Kidney capillary endothelial cell (primary cell): ENCODE results near the gene P2RX5.
"Not testable (repeated sequence)": the region's sequence is repeated elsewhere in the genome, so short reads cannot be mapped to it uniquely, and the experiment has no call there.

Experiments
- DNase-seq: peaks from one replicate; pipeline ENCODE4 v3.0.0-alpha.2; 2018; ENCODE audit warnings: low spot score

Gene P2RX5

DNA sequence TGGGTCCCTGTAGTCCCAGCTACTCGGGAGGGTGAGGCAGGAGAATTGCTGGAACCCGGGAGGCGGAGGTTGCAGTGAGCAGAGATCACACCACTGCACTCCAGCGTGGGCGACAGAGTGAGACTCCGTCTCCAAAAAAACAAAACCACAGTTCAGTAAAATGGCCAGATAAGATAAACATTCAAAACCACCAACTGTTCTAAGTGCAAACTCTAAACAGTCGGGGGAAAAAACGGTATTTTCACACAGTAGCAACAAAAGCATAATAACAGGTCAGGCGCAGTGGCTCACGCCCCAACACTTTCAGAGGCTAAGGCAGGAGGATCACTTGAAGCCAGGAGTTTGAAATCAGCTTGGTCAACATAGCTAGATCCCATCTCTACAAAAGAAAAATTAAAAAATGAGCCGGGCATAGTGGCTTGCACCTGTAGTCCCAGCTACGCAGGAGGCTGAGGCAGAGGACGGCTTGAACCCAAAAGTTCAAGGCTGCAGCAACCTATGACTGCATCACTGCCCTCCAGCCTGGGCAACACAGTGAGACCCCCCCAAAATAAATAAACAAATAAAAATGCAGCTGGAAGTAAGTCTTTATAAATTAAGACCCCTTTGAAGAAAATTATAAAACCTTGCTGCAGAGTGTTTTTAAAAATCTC, 17.0 kb upstream of the P2RX5 start:
- DNase-seq: no peak

DNA sequence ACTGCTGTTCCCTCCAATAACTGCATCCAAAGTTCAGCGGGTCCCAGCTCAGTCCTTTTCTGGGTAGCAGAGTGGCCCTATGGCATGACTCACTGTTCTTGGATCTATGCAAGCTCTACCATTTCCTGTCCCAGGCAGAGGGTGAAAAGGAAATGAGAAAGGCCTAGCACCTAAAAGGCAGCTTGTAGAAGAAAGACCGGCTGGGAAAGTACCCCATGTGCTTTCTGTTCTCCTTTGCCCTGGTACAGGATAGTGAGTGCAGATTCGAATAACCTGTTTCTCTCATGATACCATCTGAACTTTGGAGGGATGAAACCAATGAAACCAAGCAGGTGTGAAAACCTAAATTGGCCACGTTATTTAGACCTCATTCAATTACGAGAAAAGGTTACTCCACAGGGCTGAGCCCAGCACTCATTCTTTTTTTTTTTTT, 15.0 kb upstream of the P2RX5 start:
- peak; percentile 50 for DNase-seq

DNA sequence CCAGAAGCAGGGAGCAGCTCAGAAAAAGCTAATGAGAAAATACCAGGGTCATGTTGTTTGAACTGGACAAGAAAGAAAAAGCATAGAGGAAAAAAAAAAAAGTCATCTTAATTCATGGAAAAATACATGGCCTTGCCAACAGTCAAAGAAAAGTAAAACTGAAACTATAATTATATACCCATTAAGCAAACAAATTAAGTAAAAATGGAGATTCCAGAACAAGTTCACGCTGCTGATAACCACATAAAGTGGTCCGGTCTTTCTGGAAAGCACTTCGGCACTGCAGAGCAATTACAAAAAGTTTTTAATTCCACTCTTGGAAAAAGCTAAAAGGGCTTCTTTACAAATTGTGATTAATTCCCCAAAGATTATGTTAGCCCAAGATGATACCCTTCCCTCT, 12.4 kb upstream of the P2RX5 start:
- no peak for DNase-seq

DNA sequence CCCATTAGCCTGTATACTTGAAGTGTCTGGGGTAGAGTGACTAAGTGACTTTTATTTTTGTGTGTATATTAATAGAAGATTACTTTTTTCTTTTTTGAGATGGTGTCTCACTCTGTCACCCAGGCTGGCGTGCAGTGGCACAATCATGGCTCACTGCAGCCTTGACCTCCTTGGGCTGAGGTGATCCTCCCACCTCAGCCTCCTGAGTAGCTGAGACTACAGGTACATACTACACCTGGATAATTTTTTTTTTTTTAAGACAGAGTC, 9.7 kb upstream of the P2RX5 start:
- not testable (repeated sequence) for DNase-seq

DNA sequence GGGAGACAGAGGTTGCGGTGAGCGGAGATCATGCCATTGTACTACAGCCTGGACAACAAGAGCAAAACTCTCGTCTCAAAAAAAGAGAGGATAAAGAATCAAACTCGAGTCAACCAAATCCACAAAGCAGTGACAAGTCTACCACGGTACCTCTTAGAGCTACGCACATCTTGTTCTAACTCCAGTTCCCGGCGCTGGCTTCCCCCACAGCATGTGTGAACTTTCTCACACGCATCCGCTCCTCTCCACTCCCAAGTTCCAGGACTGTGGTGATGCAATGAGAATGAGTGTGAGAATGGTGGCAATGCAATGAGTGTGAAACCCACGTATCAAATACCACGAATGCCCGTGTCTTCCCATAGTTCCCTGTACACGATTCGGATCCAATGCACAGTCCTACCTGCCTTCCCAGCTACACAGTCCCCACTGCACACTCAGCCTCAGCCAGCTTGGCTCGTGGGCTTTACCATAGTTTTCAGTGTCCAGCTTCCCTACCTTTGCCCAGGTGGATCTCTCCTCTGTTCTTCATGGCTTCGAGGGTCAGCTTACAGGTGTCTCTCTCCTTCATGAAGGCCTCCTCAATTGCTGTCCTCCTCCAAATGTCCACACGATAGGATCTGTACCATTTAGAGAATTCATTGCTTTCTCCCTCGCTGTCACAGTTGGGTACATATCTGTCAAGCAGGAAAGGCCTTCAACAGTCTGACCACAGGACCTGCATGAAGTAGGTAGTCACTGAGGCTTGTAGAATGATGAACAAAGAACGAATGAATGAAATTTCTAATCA, 9.2 kb upstream of the P2RX5 start:
- DNase-seq: no peak

DNA sequence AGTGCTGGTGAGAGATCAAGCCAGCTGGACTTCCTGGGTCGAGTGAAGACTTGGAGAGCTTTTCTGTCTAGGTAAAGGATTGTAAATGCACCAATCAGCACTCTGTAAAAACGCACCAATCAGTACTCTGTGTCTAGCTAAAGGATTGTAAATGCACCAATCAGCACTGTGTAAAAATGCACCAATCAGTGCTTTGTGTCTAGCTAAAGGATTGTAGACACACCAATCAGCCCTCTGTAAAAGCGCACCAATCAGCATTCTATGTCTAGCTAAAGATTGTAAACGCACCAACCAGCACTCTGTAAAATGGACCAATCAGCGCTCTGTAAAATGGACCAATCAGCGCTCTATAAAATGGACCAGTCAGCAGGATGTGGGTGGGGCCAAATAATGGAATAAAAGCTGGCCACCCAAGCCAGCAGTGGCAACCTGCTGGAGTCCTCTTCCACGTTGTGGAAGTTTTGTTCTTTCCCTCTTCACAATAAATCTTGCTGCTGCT, 6.1 kb upstream of the P2RX5 start:
- DNase-seq: not testable (repeated sequence)

DNA sequence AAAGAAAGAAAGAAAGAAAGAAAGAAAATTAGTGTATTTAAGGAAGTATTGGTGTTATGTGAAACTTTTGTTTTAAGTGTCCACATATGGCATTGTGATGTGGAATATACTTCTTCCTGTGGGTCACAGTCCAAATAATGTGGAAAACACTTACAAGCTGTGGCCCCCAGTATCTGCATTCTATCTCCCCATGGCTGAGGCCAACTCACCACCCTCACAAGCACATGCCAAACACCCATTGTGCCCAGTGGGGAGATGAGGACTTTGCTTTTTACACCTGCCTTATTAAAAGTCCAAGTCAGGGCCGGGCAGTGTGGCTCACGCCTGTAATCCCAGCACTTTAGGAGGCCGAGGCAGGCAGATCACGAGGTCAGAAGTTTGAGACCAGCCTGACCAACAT, 4.0 kb upstream of the P2RX5 start:
- DNase-seq: no peak

DNA sequence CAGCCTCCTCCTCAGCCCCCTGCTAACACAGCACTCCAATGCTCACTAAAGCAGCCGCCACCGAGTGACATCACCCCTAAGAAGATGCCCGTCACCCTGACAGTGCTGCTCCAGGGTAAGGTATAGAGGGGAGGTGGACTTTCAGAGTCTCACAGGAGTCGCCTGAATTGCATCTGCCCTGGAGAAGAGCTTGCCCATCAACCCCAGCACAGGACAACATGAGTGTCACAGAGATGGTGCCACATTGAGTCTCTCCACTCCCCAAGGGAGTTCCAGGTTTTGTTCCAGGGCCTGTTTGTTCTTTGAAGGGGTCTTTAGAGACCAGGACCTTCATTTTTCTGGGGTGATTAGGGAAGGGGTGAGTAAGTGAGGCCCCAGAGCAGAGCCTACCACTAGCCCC, 2.2 kb upstream of the P2RX5 start:
- DNase-seq: no peak

DNA sequence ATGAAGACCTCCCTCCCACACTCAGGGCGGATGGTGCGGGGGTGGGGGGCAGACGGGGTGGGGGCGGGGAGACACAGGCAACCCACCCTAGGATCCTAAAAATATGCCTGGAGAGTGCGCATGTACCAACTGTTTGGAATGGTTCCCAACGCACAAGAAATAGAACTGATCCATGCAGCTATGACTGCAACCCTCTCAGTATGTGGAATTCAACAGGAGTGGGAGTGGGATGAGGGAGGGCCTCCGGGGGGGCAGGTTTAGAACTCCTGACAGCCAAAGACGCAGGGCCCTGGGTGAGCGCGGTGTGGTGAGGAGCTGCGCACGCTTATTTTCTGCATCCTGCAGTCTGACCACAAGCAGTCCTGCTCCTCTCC, 1.1 kb upstream of the P2RX5 start:
- no peak for DNase-seq

DNA sequence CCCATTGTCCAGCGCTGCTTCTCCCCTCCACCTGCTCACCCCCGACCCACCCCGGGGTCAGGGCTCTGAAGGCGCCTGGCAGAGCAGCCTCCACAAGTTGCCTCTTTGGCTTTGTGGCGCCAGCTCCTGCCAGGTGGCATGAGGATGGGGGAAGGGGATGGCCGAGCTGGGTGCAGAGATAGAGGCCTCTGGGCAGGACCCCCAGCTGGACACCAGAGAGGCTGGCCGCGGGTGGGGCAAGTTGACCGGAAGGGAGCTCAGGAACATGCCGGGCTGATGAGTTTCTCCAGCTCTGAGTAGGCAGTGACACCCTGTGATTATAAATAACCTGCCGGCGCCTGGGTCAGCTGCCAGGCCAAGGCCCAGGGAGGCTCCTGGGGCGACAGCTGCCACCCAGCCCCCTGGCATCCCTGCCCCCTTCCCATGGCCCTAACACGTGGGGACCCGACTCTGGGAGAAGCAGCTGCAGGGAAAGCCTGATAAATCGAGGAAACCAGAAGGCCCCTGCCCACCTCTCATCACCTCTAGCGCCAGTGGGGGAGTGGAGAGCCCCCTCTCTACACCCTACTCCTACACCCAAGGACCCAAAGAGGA, 729 bp downstream of the P2RX5 start:
- no peak for DNase-seq

DNA sequence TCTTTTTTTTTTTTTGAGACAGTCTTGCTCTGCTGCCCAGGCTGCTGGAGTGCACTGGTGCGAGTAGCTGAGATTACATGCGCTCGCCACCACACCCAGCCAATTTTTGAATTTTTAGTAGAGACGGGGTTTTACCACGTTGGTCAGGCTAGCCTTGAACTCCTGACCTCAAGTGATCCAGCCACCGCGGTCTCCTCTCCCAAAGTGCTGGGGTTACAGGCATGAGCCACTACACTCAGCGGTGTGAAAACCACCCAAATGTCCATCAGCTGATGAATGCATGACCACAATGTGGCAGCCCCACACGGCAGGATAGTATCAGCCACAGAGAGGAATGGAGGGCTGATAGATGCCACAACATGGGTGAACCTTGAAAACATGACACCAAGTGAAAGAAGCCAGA, 2.1 kb downstream of the P2RX5 start:
- DNase-seq: no peak

DNA sequence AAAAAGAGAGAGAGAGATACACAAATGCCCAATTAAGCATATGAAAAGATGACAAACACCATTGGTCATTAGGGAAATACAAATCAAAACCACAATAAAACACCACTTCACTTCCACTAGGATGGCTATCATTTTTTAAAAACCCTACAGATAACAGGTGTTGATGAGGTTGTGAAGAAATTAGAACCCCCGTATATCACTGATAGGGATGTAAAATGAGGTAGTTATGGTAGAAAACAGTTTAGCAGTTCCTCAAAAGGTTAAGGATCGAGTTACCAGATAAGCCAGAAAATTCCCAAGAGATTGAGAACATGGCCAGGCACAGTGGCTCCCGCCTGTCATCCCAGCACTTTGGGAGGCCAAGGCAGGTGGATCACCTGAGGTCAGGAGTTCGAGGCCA, 2.8 kb downstream of the P2RX5 start:
- no peak for DNase-seq

DNA sequence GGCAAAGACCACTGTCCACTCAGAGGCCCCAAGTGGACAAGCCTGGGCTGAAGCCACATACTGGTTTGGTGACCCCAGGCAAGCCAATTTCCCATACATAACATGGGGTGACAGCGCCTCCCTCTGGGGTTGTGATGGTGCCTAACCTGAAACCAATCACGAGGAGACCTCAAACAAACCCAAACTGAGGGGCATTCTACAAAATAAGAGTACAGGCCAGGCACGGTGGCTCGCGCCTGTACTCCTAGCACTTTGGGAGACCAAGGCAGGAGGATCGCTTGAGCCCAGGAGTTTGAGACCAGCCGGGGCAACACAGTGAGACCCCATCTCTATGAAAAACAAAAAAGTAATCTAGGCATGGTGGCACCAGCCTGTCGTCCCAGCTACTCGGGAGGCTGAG, 3.6 kb downstream of the P2RX5 start:
- no peak for DNase-seq

DNA sequence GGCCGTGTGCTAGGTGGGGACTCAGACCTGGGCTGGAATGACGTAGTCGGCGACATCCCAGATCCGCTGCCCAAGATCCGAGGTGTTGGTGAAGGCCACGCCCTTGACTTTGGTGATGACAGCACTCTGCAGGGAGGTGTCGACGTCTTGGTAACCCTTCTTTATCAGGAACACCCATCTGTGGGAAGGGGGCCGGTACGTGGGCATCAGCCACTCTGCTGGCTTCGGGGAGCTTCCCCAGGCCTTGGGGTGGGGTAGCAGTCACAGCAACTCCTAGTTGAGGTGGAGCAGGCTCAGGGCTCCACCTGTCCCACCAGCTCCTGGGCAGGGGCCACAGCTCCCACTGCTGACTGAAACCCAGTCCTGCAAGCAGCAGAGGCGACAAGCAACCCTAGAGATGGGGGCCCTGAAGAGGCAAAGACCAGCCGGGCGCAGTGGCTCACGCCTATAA, 4.3 kb downstream of the P2RX5 start:
- DNase-seq: no peak

DNA sequence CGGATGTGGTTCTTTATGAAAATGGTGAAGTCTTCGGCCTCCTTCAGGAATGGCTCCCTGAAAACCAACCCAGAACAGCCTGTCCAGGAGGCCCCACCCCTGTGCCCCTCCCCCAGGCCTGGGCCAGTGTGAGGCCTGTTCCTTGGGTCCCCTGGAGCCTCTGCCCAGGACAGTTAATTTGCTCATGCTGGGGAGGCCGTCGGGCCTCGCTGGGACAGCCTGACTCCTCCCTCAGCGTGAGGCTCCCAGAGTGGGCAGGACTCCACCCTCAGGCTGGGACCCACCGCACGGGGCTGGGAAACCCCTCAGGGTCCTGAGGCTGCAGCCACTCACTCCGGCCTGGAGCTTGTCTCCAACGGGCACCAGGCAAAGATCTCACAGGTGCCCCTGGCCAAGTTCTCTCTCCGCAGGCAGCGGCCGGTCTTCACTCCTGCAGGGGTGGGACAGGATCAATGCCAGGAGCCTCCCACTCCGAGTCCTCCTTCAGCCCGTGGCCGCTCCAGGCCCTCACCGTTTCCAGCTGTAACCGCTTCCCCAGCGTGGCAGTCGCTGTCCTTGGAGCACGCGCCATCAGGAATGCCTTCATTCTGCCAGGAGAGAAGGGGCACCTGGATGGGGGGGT, 5.8 kb downstream of the P2RX5 start:
- DNase-seq: no peak

DNA sequence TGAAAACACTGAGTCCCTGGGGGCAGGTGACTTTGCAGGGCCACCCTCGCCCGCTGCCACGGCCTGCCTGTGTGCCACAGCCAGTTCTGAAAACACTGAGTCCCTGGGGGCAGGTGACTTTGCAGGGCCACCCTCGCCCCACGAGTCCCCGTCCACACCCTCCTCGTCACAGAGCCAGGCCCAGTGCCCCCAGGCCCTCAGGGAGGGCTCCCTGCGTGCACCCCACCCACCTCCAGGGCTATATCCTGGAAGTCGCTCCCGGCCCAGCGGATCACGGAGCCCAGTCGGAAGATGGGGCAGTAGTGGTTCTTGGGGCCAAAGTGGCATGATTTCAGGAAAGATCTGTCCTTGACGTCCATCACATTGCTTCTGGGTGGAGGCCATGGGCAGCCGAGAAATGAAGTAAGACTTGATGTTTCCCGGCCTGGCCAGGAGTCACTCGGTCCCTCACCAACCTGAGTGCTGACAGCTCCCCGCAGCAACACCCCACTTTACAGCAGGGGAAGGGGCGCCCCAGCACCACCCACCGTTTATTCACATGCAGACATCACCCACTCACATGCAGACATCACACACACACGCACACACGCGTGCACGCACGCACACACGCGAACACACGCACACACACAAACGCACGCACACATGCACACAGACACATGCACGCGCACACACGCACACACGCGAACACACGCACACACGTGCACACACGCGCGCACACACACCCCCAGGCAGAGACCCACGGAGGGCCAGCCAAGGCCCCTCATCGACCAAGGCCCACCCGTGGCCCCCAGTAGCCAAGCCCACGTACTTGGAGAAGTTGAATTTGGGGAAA, 6.5 kb downstream of the P2RX5 start:
- DNase-seq: no peak

DNA sequence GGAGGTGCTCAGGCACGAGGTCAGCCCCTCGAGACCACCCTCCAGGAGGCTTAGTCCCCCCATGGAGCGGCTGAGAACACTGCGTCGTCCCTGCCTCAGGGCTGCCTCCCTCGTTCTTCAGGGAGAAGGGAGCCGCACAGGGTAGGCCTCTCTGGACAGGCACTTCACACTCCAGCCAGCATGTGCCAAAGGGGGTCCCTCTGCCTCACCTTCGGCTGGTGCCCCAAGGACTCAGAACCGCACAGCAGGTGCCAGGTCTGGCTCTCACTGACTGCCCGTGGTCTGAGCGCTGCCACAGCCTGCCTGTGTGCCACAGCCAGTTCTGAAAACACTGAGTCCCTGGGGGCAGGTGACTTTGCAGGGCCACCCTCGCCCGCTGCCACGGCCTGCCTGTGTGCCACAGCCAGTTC, 7.1 kb downstream of the P2RX5 start:
- no peak for DNase-seq

DNA sequence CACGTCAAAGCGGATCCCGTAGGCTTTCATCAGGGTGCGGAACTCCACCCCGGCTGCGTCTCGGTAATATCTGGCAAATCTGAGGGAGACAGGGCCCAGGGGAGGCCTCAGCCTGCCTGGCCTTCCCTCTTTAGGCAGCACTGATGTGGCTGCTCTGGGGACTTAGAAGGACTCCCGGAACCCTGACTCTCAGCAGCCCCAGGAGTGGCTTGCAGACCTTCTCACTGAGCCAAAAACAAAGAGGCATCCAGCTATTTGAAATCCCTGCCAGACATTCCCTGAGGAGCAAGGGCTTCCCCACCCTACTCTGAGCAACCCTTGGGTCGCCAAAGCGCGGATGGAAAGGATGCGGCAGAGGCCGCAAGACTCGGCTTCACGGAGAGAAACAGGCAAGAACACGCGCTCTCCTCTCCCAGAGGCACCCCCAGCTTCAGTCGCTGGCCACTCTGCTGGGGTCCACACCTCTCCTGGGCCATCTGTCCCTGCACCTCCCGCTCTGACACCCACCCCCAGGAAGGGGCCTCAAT, 7.9 kb downstream of the P2RX5 start:
- no peak for DNase-seq

DNA sequence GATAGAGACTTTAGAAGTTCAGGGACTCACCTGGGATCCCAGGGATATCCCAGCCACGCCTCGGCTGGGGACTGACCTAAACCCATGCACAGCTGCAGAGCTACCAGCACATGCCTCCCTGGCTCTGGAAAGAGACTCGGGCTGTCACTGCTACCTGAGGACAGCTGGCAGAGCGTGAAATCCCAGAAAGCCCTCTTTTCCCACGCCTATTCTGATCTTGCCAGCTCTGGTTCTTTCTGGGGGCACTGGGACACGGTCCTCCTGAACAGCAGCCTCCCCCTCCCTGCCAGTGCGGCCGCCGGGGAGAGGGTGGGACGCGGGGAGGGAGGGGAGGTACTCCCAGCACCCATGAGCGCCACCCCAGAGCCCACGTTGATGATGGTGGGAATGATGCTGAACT, 10.8 kb downstream of the P2RX5 start:
- no peak for DNase-seq

DNA sequence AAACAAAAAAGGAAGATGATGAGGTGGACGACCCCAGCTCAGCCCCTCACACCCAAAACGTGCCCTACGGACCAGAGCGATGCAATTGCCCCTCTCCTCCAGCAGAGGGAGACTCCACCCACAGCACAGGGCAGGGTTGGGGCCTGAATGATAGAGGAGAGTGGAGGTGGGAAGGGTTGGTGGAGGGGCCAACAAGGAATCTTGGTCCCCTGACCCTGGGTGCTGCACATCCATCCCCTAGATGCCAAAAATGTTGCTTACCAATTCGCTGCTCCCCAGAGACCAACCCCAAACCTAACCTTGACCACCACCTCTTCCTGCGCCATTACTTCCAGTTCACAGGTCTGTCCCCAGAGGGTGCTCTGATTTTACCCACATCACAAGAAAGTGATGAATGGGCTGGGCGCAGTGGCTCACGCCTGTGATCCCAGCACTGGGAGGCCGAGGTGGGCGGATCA, 12.9 kb downstream of the P2RX5 start:
- peak; percentile 30 for DNase-seq

DNA sequence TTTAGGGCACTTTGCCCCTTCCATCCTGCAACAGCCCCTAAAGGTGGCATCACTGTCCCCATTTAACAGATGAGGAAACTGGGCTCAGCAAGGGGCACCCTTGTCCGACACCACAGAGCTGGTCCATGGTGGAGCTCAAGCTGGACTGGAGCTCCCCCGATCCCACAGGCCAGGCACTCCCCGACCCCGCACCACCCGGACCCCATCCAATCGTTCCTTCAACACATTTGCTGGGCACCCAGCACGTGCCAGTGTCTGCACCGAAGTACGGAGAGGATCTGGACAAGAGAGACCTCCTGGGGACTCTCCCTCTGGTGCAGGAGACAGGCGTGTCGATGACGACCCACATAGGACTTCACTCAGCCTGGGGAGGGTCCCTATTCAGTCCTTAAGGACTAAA, 13.9 kb downstream of the P2RX5 start:
- DNase-seq: no peak

DNA sequence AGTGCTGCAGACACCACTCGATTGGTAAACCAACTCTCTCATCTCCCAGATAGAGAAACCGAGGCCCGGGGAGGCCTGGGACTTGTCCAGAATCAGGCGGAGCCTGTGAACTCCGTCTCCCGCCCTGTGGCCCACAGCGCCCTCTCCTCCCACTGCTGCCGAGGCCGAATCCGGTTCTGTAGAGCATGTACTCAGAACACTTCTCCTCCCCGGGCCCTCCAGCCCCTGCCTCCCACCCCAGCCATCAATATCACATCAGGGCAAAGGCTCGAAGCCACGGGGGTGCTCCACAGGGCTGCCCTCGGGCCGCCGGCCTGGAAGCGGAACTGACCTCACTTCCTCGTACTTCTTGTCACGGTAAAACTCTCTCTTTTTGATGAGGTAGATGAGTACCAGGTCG, 14.4 kb downstream of the P2RX5 start:
- no peak for DNase-seq
